Ishikawa (cell line): ENCODE results near the gene PCAT6.

Source experiments
- CEBPB ChIP-seq: IDR thresholded peaks from 2 replicates; pipeline ENCODE4 v1.6.1; 2012
- CREB1 ChIP-seq: IDR thresholded peaks from 2 replicates; pipeline ENCODE4 v1.6.1; 2012; ENCODE audit warnings: low read depth
- EGR1 ChIP-seq: IDR thresholded peaks from 2 replicates; pipeline ENCODE4 v1.6.1; 2012
- EP300 ChIP-seq: IDR thresholded peaks from 2 replicates; pipeline ENCODE4 v1.6.1; 2012; ENCODE audit warnings: borderline replicate concordance
- FOXM1 ChIP-seq: IDR thresholded peaks from 2 replicates; pipeline ENCODE4 v1.6.1; 2012; ENCODE audit warnings: low read depth, borderline replicate concordance
- NFIC ChIP-seq: IDR thresholded peaks from 2 replicates; pipeline ENCODE4 v1.6.1; 2012
- RAD21 ChIP-seq: IDR thresholded peaks from 2 replicates; pipeline ENCODE4 v1.6.1; 2012; ENCODE audit warnings: low read depth
- TAF1 ChIP-seq: IDR thresholded peaks from 2 replicates; pipeline ENCODE4 v1.6.1; 2012; ENCODE audit warnings: low read depth, mild to moderate bottlenecking
- TCF12 ChIP-seq: IDR thresholded peaks from 2 replicates; pipeline ENCODE4 v1.6.1; 2012; ENCODE audit warnings: low read depth
- TEAD4 ChIP-seq: IDR thresholded peaks from 2 replicates; pipeline ENCODE4 v1.6.1; 2012
- YY1 ChIP-seq: IDR thresholded peaks from 2 replicates; pipeline ENCODE4 v1.6.1; 2012; ENCODE audit warnings: low read depth
- ZBTB7A ChIP-seq: IDR thresholded peaks from 2 replicates; pipeline ENCODE4 v1.6.1; 2012; ENCODE audit warnings: low read depth
- TF ChIP-seq, protein P1 (sequence below): IDR thresholded peaks from 2 replicates; pipeline ENCODE4 v1.6.1; 2012; ENCODE audit warnings: low read depth, mild to moderate bottlenecking
- TF ChIP-seq, protein P2 (sequence below): IDR thresholded peaks from 2 replicates; pipeline ENCODE4 v1.6.1; 2012
- TF ChIP-seq, protein P3 (sequence below): IDR thresholded peaks from 2 replicates; pipeline ENCODE4 v1.6.1; 2012

PCAT6 gene

DNA sequence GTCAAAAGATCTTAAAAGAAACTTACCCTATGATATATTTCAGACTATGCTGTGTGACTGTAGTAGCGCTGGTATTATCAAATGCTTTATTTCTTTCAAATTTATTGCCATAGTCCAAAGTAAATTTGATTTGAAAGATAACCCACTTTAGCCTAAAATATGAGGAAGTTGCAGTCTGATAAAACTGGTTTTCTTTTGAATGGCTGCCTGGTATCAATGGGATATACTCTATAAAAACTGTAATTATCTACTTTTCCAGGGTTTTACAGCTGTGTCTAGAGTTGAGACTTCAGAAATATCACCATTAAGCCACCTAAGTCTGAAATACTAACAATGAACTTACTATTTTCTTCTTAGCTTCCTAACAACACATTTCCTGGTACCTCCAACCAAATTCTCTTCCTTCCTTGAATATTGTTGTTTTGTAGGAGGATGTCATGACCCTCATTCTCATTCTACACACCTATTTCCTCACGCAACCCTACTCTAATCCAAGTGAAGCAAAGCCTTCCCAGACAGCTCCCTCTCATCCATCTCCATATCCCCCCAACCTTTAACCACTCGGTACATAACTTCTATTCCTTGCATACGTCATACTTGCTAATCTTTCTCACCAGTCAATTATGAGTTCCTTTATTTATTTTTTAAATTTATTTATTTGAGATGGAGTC is 19.5 kb upstream of the PCAT6 start:
- TF ChIP-seq EGR1 (no peak), CEBPB (no peak)
- TF ChIP-seq, protein P1, sequence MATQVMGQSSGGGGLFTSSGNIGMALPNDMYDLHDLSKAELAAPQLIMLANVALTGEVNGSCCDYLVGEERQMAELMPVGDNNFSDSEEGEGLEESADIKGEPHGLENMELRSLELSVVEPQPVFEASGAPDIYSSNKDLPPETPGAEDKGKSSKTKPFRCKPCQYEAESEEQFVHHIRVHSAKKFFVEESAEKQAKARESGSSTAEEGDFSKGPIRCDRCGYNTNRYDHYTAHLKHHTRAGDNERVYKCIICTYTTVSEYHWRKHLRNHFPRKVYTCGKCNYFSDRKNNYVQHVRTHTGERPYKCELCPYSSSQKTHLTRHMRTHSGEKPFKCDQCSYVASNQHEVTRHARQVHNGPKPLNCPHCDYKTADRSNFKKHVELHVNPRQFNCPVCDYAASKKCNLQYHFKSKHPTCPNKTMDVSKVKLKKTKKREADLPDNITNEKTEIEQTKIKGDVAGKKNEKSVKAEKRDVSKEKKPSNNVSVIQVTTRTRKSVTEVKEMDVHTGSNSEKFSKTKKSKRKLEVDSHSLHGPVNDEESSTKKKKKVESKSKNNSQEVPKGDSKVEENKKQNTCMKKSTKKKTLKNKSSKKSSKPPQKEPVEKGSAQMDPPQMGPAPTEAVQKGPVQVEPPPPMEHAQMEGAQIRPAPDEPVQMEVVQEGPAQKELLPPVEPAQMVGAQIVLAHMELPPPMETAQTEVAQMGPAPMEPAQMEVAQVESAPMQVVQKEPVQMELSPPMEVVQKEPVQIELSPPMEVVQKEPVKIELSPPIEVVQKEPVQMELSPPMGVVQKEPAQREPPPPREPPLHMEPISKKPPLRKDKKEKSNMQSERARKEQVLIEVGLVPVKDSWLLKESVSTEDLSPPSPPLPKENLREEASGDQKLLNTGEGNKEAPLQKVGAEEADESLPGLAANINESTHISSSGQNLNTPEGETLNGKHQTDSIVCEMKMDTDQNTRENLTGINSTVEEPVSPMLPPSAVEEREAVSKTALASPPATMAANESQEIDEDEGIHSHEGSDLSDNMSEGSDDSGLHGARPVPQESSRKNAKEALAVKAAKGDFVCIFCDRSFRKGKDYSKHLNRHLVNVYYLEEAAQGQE: no peak

DNA sequence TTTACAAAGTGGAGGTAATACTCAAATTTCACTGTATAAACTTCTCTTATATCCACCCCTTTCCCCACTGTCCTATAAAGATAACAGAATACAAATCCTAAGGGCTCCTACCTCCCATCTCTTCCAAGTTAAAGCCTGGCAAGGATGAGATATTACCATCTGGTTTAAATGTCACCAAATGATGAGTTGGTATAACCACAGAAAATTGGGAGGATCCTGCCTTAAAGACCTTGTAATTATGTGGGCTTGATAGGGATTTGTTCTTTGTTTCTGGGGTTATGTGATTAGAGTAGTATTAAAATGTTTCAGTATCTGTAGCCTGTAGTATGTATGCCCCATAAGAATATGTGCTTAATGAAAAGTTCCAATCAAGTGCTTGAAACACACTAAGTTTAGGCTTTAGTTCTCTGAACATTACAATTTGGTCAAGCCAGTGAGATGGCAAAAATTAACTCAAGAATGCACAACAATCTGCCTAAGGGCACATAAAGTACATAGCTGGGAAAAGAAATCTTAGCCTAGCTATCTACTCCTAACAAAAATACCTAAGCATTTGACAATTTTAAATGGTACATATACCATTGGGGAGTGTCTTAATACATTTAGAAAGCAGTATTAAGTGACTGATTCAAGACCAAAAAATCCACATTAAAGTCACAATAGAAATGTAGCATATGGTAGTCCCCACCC is 16.6 kb upstream of the PCAT6 start:
- no peak for TF ChIP-seq ZBTB7A
- TF ChIP-seq FOXM1: no peak
- TF ChIP-seq RAD21: no peak
- TF ChIP-seq YY1: no peak
- no peak for TF ChIP-seq TAF1
- no peak for TF ChIP-seq CREB1
- TF ChIP-seq, protein P2, sequence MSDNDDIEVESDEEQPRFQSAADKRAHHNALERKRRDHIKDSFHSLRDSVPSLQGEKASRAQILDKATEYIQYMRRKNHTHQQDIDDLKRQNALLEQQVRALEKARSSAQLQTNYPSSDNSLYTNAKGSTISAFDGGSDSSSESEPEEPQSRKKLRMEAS: no peak
- TF ChIP-seq TCF12: no peak
- no peak for TF ChIP-seq NFIC
- TF ChIP-seq, protein P3, sequence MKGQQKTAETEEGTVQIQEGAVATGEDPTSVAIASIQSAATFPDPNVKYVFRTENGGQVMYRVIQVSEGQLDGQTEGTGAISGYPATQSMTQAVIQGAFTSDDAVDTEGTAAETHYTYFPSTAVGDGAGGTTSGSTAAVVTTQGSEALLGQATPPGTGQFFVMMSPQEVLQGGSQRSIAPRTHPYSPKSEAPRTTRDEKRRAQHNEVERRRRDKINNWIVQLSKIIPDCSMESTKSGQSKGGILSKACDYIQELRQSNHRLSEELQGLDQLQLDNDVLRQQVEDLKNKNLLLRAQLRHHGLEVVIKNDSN: no peak
- TF ChIP-seq TEAD4: no peak
- TF ChIP-seq EGR1: no peak
- TF ChIP-seq EP300: no peak
- TF ChIP-seq, protein P1: no peak
- no peak for TF ChIP-seq CEBPB

DNA sequence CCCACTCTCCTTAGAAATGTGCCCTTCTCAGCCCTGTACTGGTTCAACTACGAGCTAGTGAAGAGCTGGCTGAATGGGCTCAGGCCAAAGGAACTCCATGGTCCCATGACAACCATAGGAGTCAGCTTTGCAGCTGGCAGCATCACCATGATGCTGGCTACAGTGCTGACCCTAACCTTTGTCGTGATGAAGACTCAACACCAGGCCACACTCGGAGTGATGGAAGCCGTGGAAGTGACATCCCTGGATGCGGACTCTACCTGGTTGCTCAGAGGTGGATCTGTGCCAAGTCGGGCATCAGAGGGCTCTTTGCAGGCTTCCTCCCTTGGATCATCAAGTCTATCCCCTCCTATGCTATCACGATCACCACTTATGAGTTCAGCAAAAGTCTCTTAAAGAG is 14.1 kb upstream of the PCAT6 start:
- TF ChIP-seq NFIC: no peak
- TF ChIP-seq, protein P2: no peak
- TF ChIP-seq, protein P3: no peak
- TF ChIP-seq EP300: no peak
- TF ChIP-seq CEBPB: no peak
- TF ChIP-seq TCF12: no peak
- no peak for TF ChIP-seq TEAD4

DNA sequence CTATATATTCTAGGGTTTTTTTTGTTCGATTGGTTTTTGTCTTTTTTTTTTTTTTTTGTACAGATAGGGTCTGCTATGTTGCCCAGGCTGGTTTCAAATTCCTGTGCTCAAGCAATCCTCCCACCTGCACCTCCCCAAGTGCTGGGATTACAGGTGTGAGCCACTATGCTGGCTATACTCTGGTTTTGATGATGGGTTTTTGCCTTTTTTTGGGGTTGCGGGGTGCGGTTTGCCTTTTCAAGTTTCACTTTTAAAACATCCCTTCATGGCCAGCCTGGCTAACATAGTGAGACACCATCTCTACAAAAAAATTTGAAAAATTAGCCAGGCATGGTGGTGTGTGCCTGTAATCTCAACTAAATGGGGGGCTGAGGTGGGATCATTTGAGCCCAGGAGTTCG is 12.5 kb upstream of the PCAT6 start:
- TF ChIP-seq, protein P1: no peak
- no peak for TF ChIP-seq ZBTB7A
- TF ChIP-seq YY1: no peak
- no peak for TF ChIP-seq TCF12
- TF ChIP-seq EP300: no peak
- TF ChIP-seq EGR1: no peak
- TF ChIP-seq FOXM1: no peak
- TF ChIP-seq TAF1: no peak
- no peak for TF ChIP-seq RAD21
- TF ChIP-seq CEBPB: no peak
- no peak for TF ChIP-seq TEAD4
- no peak for TF ChIP-seq NFIC

DNA sequence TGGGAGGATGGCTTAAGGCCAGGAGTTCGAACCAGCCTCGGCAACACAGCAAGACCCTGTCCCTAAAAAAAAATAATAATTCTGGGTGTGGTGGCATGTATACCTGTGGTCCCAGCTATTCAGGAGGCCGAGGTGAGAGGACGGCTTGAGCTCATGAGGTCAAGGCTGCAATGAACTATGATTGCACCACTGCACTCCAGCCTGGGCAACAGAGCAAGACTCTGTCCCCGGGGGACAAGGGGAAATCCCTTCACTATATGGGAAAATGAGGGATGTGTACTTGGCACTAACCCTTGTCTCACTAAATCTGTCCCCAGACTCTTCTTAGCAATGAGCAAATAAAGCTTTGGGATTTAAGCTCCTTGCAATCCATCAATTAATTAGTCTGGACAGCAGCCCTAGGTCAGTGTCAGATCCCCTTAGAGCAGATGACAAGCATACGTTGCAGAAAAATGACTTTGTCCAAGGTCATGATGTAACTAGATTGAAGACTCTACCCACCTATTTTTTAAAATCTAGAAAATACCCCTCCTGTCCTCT is 11.9 kb upstream of the PCAT6 start:
- TF ChIP-seq, protein P1: no peak
- no peak for TF ChIP-seq TEAD4
- no peak for TF ChIP-seq TCF12
- no peak for TF ChIP-seq YY1
- TF ChIP-seq, protein P2: no peak
- no peak for TF ChIP-seq ZBTB7A
- no peak for TF ChIP-seq TAF1
